Neural cell (in vitro differentiated cells): ENCODE results near the gene BIRC6. TPM values are rescaled to one million over a fixed set of nuclear protein-coding genes. Genes with fewer than 3 reads are reported as not detected.

ENCODE experiments used
- H2AFZ ChIP-seq: fragments of 200-600, 300-800 bp; sonication (generic), shearing (Covaris generic); 2 replicates; pipeline ENCODE4 v1.6.0; 2014; ENCODE audit warnings: low read depth, mild to moderate bottlenecking, antibody characterized with exemption, low read length, moderate library complexity
- H3F3A ChIP-seq: fragments of 200-600 bp; shearing (Covaris generic); 2 replicates; pipeline ENCODE4 v1.6.1; 2016; ENCODE audit warnings: mild to moderate bottlenecking, moderate library complexity, mixed read lengths, antibody characterized with exemption, low read length; ENCODE audit not compliant: insufficient read depth, poor library complexity, severe bottlenecking
- H3K27ac ChIP-seq: fragments of 200-600, 300-800 bp; sonication (generic), shearing (Covaris generic); 2 replicates; pipeline ENCODE4 v1.5.1; 2014; ENCODE audit warnings: mild to moderate bottlenecking, low read length, moderate library complexity
- H3K27me3 ChIP-seq: fragments of 300-800, 200-600 bp; sonication (generic), shearing (Covaris generic); 2 replicates; pipeline ENCODE4 v1.6.0; 2014; ENCODE audit warnings: mild to moderate bottlenecking, low read depth, low read length, moderate library complexity; ENCODE audit not compliant: insufficient read depth
- H3K36me3 ChIP-seq: fragments of 300-800, 200-600 bp; sonication (generic), shearing (Covaris generic); 2 replicates; pipeline ENCODE4 v1.5.1; 2014; ENCODE audit warnings: mild to moderate bottlenecking, antibody characterized with exemption, low read length, moderate library complexity; ENCODE audit not compliant: insufficient read depth
- H3K4me2 ChIP-seq: fragments of 300-800, 200-600 bp; sonication (generic), shearing (Covaris generic); 2 replicates; pipeline ENCODE4 v1.6.0; 2014; ENCODE audit warnings: mild to moderate bottlenecking, low read length
- H3K4me3 ChIP-seq: fragments of 300-800, 200-600 bp; sonication (generic), shearing (Covaris generic); 2 replicates; pipeline ENCODE4 v1.5.1; 2014; ENCODE audit warnings: mild to moderate bottlenecking, low read length, moderate library complexity
- H3K79me2 ChIP-seq: fragments of 200-600 bp; shearing (Covaris generic); replicated peaks from 2 replicates; pipeline ENCODE4 v1.6.0; 2014; ENCODE audit warnings: mild to moderate bottlenecking, low read length, moderate library complexity; ENCODE audit not compliant: insufficient read depth
- H3K9ac ChIP-seq: fragments of 300-800, 200-600 bp; sonication (generic), shearing (Covaris generic); 2 replicates; pipeline ENCODE4 v1.6.1; 2016; ENCODE audit warnings: mild to moderate bottlenecking, low read length, mixed read lengths
- H3K9me2 ChIP-seq: fragments of 200-600 bp; shearing (Covaris generic); 2 replicates; pipeline ENCODE4 v1.6.1; 2016; ENCODE audit warnings: mild to moderate bottlenecking, low read length, mixed read lengths; ENCODE audit not compliant: insufficient read depth
- H3K9me3 ChIP-seq: fragments of 200-600, 300-800 bp; sonication (generic), shearing (Covaris generic); 2 replicates; pipeline ENCODE4 v1.6.1; 2016; ENCODE audit warnings: mild to moderate bottlenecking, mixed run types, low read length, moderate library complexity, mixed read lengths
- H4K20me1 ChIP-seq: fragments of 200-600 bp; shearing (Covaris generic); 2 replicates; pipeline ENCODE4 v1.6.1; 2016; ENCODE audit warnings: mild to moderate bottlenecking, mixed run types; ENCODE audit not compliant: insufficient read depth
- CTCF ChIP-seq: fragments of 450-650 bp; IDR thresholded peaks from 2 replicates; pipeline ENCODE4 v1.5.1; 2014; ENCODE audit warnings: antibody characterized with exemption, mild to moderate bottlenecking, moderate library complexity; ENCODE audit not compliant: poor library complexity, severe bottlenecking
- EP300 ChIP-seq: fragments of 450-650 bp; conservative IDR thresholded peaks from 2 replicates; pipeline ENCODE4 v1.6.1; 2014; ENCODE audit warnings: antibody characterized with exemption, mild to moderate bottlenecking, moderate library complexity; ENCODE audit not compliant: poor library complexity, severe bottlenecking
- EZH2 ChIP-seq: fragments of 200-600, 300-800 bp; shearing (Covaris generic), sonication (generic); IDR thresholded peaks from 2 replicates; pipeline ENCODE4 v1.6.1; 2014; ENCODE audit warnings: antibody characterized with exemption, low read length, borderline replicate concordance, mild to moderate bottlenecking; ENCODE audit not compliant: insufficient read depth, poor library complexity, severe bottlenecking
- MXI1 ChIP-seq: fragments of 450-650 bp; conservative IDR thresholded peaks from 2 replicates; pipeline ENCODE4 v1.6.1; 2014; ENCODE audit warnings: antibody characterized with exemption, mild to moderate bottlenecking; ENCODE audit not compliant: poor library complexity, severe bottlenecking
- POLR2AphosphoS5 ChIP-seq: IDR thresholded peaks from 2 replicates; pipeline ENCODE4 v1.6.1; 2012
- RAD21 ChIP-seq: fragments of 450-650 bp; conservative IDR thresholded peaks from 2 replicates; pipeline ENCODE4 v1.6.1; 2014; ENCODE audit warnings: antibody characterized with exemption, mild to moderate bottlenecking, moderate library complexity
- REST ChIP-seq: IDR thresholded peaks from 2 replicates; pipeline ENCODE4 v1.6.1; 2012; ENCODE audit warnings: borderline replicate concordance
- SMC3 ChIP-seq: fragments of 450-650 bp; conservative IDR thresholded peaks from 2 replicates; pipeline ENCODE4 v1.6.1; 2014; ENCODE audit warnings: antibody characterized with exemption, mild to moderate bottlenecking, moderate library complexity; ENCODE audit not compliant: poor library complexity
- TAF1 ChIP-seq: IDR thresholded peaks from 2 replicates; pipeline ENCODE4 v1.6.1; 2012; ENCODE audit warnings: low read depth
- polyA plus RNA-seq: library from polyadenylated mRNA; depleted of rRNA; stranded (reverse); fragments of >200 nt; gene quantifications from 2 replicates; pipeline ENCODE4 v1.2.3, GENCODE V29; 2014

The BIRC6 gene
- polyA plus RNA-seq, 1 donor from 2014 or later, result 109 TPM

GRCh38 chr2:32502941-32503340 lies 146.1 kb downstream of the BIRC6 start:
- H3K27ac ChIP-seq, result no peak overlapping the region
- H4K20me1 ChIP-seq, result no peaks in the 10 kb centered on the region
- TF ChIP-seq SMC3 (no peak), RAD21 (no peak), TAF1 (no peak), MXI1 (no peak), REST (no peak), POLR2AphosphoS5 (no peak), CTCF (no peak), EZH2 (no peak), EP300 (no peak)
- no peaks in the 10 kb centered on the region for H3K9me3 ChIP-seq
- H3K9ac ChIP-seq, result no peak overlapping the region
- H3K27me3 ChIP-seq, result no peaks in the 10 kb centered on the region
- no peak overlapping the region for H2AFZ ChIP-seq
- peaks cover 29% of the 10 kb centered on the region for H3K36me3 ChIP-seq
- H3K9me2 ChIP-seq, result no peaks in the 10 kb centered on the region
- H3K4me3 ChIP-seq, result no peak overlapping the region
- no peak overlapping the region for H3K4me2 ChIP-seq
- no peaks in the 10 kb centered on the region for H3K79me2 ChIP-seq
- H3F3A ChIP-seq, result no peaks in the 10 kb centered on the region

- Histone ChIP-seq H3K9me3 (no peaks in the 10 kb centered on the region), H3F3A (no peaks in the 10 kb centered on the region), H3K4me2 (no peak overlapping the region), H3K36me3 (peaks cover 25% of the 10 kb centered on the region), H3K9ac (no peak overlapping the region), H3K27me3 (no peaks in the 10 kb centered on the region), H3K4me3 (no peak overlapping the region), H2AFZ (no peak overlapping the region), H3K27ac (no peak overlapping the region), H3K79me2 (no peaks in the 10 kb centered on the region), H4K20me1 (no peaks in the 10 kb centered on the region), H3K9me2 (no peaks in the 10 kb centered on the region)
- TF ChIP-seq POLR2AphosphoS5 (no peak), TAF1 (no peak), EP300 (no peak), MXI1 (no peak), REST (no peak), SMC3 (no peak), RAD21 (no peak), CTCF (no peak), EZH2 (no peak)
Measured at GRCh38 chr2:32504877-32505478, 148.2 kb downstream of the BIRC6 start.
